ENCODE data around the gene SLC8A1.

SLC8A1 gene

GRCh38 chr2:40487602-40488001, 35.7 kb upstream of the SLC8A1 start:
- DNase-seq (ENCODE audit: low read depth): no peak
- in situ Hi-C loops (cut with HindIII; ENCODE audit: low sequenced_read_pairs): no loop called here
- H3K4me3 ChIP-seq (ENCODE audit: low read depth, low read length): no peak overlapping the region
- TF ChIP-seq, protein P1, sequence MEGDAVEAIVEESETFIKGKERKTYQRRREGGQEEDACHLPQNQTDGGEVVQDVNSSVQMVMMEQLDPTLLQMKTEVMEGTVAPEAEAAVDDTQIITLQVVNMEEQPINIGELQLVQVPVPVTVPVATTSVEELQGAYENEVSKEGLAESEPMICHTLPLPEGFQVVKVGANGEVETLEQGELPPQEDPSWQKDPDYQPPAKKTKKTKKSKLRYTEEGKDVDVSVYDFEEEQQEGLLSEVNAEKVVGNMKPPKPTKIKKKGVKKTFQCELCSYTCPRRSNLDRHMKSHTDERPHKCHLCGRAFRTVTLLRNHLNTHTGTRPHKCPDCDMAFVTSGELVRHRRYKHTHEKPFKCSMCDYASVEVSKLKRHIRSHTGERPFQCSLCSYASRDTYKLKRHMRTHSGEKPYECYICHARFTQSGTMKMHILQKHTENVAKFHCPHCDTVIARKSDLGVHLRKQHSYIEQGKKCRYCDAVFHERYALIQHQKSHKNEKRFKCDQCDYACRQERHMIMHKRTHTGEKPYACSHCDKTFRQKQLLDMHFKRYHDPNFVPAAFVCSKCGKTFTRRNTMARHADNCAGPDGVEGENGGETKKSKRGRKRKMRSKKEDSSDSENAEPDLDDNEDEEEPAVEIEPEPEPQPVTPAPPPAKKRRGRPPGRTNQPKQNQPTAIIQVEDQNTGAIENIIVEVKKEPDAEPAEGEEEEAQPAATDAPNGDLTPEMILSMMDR (IDR thresholded peaks at IDR 0.05; ENCODE audit: low read depth, low read length, missing control alignments): no peak

DNA sequence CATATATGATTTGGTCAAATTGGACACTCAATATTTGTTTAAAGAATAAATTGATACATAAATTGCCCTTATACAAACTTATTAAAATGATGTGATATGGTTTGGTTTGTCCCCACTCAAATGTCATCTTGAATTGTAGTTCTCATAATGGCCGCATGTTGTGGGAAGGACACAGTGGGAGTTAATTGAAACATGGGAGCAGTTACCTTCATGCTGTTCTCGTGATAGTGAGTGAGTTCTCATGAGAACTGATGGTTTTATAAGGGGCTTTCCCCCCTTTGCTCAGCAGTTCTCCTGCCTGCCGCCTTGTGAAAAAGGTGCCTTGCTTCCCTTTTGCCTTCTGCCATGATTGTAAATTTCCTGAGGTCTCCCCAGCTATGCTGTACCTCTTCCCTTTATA, 34.0 kb upstream of the SLC8A1 start:
- no peak overlapping the region for H3K4me3 ChIP-seq (ENCODE audit: low read depth, low read length)
- DNase-seq (ENCODE audit: low read depth): no peak
- TF ChIP-seq, protein P1 (IDR thresholded peaks at IDR 0.05; ENCODE audit: low read depth, low read length, missing control alignments): no peak
- in situ Hi-C loops (cut with HindIII; ENCODE audit: low sequenced_read_pairs): no loop called here

- in situ Hi-C loops (cut with HindIII; ENCODE audit: low sequenced_read_pairs): no loop called here
- no peak for DNase-seq (ENCODE audit: low read depth)
- H3K4me3 ChIP-seq (ENCODE audit: low read depth, low read length): no peak overlapping the region
- TF ChIP-seq, protein P1 (IDR thresholded peaks at IDR 0.05; ENCODE audit: low read depth, low read length, missing control alignments): no peak
These were observed 33.4 kb upstream of the SLC8A1 start for GRCh38 chr2:40485318-40485717.

DNA sequence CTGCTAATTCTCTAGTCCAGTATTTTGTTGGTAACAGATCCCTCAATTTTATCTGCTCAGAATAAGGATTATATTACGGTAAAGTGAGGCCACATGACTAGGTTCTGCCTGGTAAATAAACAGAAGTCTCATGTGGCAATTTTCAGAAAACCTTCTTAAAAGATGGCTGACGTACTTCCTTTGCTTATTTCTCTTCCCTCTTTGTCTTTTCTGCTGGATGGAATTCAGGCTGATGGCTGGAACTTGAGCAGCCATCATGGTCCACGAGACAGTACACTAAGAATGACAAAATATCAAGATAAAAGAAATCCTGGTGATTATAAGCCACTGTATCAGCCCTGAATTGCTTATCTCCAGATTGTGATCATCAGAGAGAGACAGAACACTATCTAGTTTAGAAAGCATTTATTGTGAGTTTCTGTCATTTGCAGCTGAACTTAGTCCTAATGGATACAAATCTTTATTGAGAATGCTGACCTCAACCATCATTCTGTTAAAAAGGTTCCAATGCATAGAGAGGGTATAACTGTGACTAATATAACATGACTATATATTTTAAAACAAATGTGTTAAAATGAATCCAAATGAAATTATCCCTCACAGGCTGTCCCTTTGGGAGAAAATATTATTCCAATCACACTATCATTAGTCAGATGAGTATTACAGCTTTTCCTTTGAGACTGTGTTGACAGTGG, 31.8 kb upstream of the SLC8A1 start:
- in situ Hi-C loops (cut with HindIII; ENCODE audit: low sequenced_read_pairs): no loop called here
- H3K4me3 ChIP-seq (ENCODE audit: low read depth, low read length): no peak overlapping the region
- TF ChIP-seq, protein P1 (IDR thresholded peaks at IDR 0.05; ENCODE audit: low read depth, low read length, missing control alignments): no peak
- DNase-seq (ENCODE audit: low read depth): no peak

GRCh38 chr2:40480596-40480995, 28.7 kb upstream of the SLC8A1 start:
- in situ Hi-C loops (cut with HindIII; ENCODE audit: low sequenced_read_pairs): no loop called here

DNA sequence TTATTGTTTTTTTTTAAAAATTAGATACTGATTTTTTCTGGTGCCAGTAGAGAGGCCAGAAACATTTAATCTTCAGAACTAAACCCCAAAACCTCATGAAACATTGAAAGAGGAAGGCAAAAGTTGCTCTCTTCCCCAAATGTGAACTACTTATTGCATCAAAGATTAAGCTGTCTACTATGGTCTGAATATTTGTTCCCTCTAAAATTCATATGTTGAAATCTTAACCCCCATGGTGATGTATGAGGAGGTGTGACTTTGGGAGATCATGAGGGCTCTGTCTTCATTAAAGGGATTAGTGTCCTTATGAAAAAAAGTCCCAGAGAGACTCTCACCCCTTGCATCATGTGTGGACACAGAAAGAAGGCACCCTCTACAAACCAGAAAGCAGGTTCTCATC, 28.2 kb upstream of the SLC8A1 start:
- no peak for DNase-seq (ENCODE audit: low read depth)
- no peak overlapping the region for H3K4me3 ChIP-seq (ENCODE audit: low read depth, low read length)
- in situ Hi-C loops (cut with HindIII; ENCODE audit: low sequenced_read_pairs): no loop called here
- TF ChIP-seq, protein P1 (IDR thresholded peaks at IDR 0.05; ENCODE audit: low read depth, low read length, missing control alignments): no peak

More at GRCh38 chr2:40480596-40480995, 28.7 kb upstream of the SLC8A1 start:
- TF ChIP-seq, protein P1 (IDR thresholded peaks at IDR 0.05; ENCODE audit: low read depth, low read length, missing control alignments): no peak
- DNase-seq (ENCODE audit: low read depth): no peak
- no peak overlapping the region for H3K4me3 ChIP-seq (ENCODE audit: low read depth, low read length)

Data from astrocyte of the cerebellum (primary cell).